CD14-positive monocyte (primary cell): ENCODE data around the gene TACC2. TPM values are rescaled to one million over a fixed set of nuclear protein-coding genes. Genes with fewer than 3 reads are reported as not detected.

Experiments
- DNase-seq, 3 donors: peaks; one replicate each; pipeline ENCODE4 v3.0.0-alpha.2; 2011 to 2022
- H2AFZ ChIP-seq: 2 replicates; pipeline ENCODE4 v1.6.0; 2012; ENCODE audit warnings: mild to moderate bottlenecking, low read depth, low read length, inconsistent platforms; ENCODE audit not compliant: insufficient read depth, poor library complexity, severe bottlenecking
- H3K27ac ChIP-seq, 2 donors: 1 replicate in 1 of 2; 2 replicates in 1 of 2; pipeline ENCODE4 v1.5.1; 2012 to 2013; ENCODE audit warnings: low read length in 2 of 2, control low read depth in 1 of 2, inconsistent platforms in 1 of 2, low read depth in 1 of 2, mild to moderate bottlenecking in 1 of 2
- H3K27me3 ChIP-seq, 2 donors: one replicate each; pipeline versions ENCODE4 v1.6.0 to v1.6.1; 2011 to 2013; ENCODE audit warnings: low read length in 2 of 2; ENCODE audit not compliant: control insufficient read depth in 2 of 2, insufficient read depth in 2 of 2
- H3K36me3 ChIP-seq, 2 donors: replicated peaks in 1 of 2; 1 replicate in 1 of 2; 2 replicates in 1 of 2; pipeline versions ENCODE4 v1.5.1 to v1.6.1; 2012 to 2013; ENCODE audit warnings: low read length in 2 of 2, control low read depth in 1 of 2, inconsistent platforms in 1 of 2, mild to moderate bottlenecking in 1 of 2; ENCODE audit not compliant: insufficient read depth in 2 of 2, control insufficient read depth in 1 of 2
- H3K4me1 ChIP-seq, 2 donors: 1 replicate in 1 of 2; 2 replicates in 1 of 2; pipeline versions ENCODE4 v1.5.1 to v1.6.1; 2012 to 2013; ENCODE audit warnings: low read length in 2 of 2, control low read depth in 1 of 2, inconsistent platforms in 1 of 2, mild to moderate bottlenecking in 1 of 2, moderate library complexity in 1 of 2; ENCODE audit not compliant: insufficient read depth in 2 of 2, control insufficient read depth in 1 of 2
- H3K4me2 ChIP-seq: replicated peaks from 2 replicates; pipeline ENCODE3; 2012; ENCODE audit warnings: low read length, moderate library complexity, mild to moderate bottlenecking; ENCODE audit not compliant: poor library complexity, severe bottlenecking; ENCODE audit errors: extremely low read depth
- H3K4me3 ChIP-seq, 3 experiments: fragments of 200-600 bp in 1 of 3; sonication (generic) in 1 of 3; replicated peaks in 1 of 3; 1 replicate in 2 of 3; 2 replicates in 1 of 3; pipeline ENCODE4 v1.5.1; 2011 to 2013; ENCODE audit warnings: low read length in 3 of 3, mild to moderate bottlenecking in 3 of 3, control low read depth in 2 of 3, low read depth in 2 of 3, inconsistent platforms in 1 of 3, moderate library complexity in 1 of 3
- H3K79me2 ChIP-seq: 2 replicates; pipeline ENCODE4 v1.6.0; 2012; ENCODE audit warnings: mild to moderate bottlenecking, control low read depth, inconsistent platforms, low read length, moderate library complexity; ENCODE audit not compliant: insufficient read depth
- H3K9ac ChIP-seq: 2 replicates; pipeline ENCODE4 v1.6.0; 2017; ENCODE audit warnings: low read length, mild to moderate bottlenecking; ENCODE audit not compliant: insufficient read depth, poor library complexity, severe bottlenecking
- H3K9me3 ChIP-seq, 2 donors: replicated peaks in 1 of 2; 1 replicate in 1 of 2; 2 replicates in 1 of 2; pipeline versions ENCODE4 v1.5.1 to v1.6.1; 2012 to 2013; ENCODE audit warnings: low read length in 2 of 2, control low read depth in 1 of 2; ENCODE audit not compliant: control insufficient read depth in 1 of 2, insufficient read depth in 1 of 2
- H4K20me1 ChIP-seq: 2 replicates; pipeline ENCODE4 v1.6.0; 2012; ENCODE audit warnings: mild to moderate bottlenecking, low read length, control low read depth, moderate library complexity; ENCODE audit not compliant: insufficient read depth
- H3K27ac Mint-ChIP-seq, 7 donors: one replicate each; pipeline ENCODE4 v1.8.0; 2020; ENCODE audit warnings: mild to moderate bottlenecking in 7 of 7, mixed read lengths in 7 of 7, moderate library complexity in 6 of 7, inconsistent platforms in 2 of 7
- H3K27me3 Mint-ChIP-seq, 3 donors: one replicate each; pipeline ENCODE4 v1.8.0; 2021 to 2022; ENCODE audit warnings: low read depth in 3 of 3, mild to moderate bottlenecking in 3 of 3, mixed read lengths in 3 of 3, moderate library complexity in 3 of 3, inconsistent platforms in 1 of 3
- H3K36me3 Mint-ChIP-seq, 2 donors: one replicate each; pipeline ENCODE4 v1.8.0; 2020; ENCODE audit warnings: mixed read lengths in 2 of 2, inconsistent platforms in 1 of 2, mild to moderate bottlenecking in 1 of 2
- H3K4me1 Mint-ChIP-seq: one replicate; pipeline ENCODE4 v1.8.0; 2020; ENCODE audit warnings: mild to moderate bottlenecking, mixed read lengths
- H3K4me3 Mint-ChIP-seq, 2 donors: one replicate each; pipeline ENCODE4 v1.8.0; 2020; ENCODE audit warnings: mild to moderate bottlenecking in 2 of 2, mixed read lengths in 2 of 2, moderate library complexity in 1 of 2
- H3K9me3 Mint-ChIP-seq, 7 donors: one replicate each; pipeline ENCODE4 v1.8.0; 2020 to 2022; ENCODE audit warnings: mixed read lengths in 7 of 7, mild to moderate bottlenecking in 6 of 7, moderate library complexity in 6 of 7, inconsistent platforms in 2 of 7
- CTCF ChIP-seq: fragments of 200-600 bp; IDR thresholded peaks from one replicate; pipeline ENCODE4 v1.8.0; 2022; ENCODE audit warnings: antibody characterized with exemption, mild to moderate bottlenecking
- WGBS: methylation state at CpG from one replicate; pipeline ENCODE4 v1.1.5; 2013; ENCODE audit warnings: missing lambda C conversion rate; ENCODE audit not compliant: insufficient coverage; 5-methylcytosine and 5-hydroxymethylcytosine counted together
- intact Hi-C, 2 donors: fragments of 100-400 bp; cut with micrococcal nuclease; formaldehyde crosslinking; loops; one replicate each; pipeline versions ENCODE4 v1.15.0 to v1.15.1; 2023
- polyA plus RNA-seq, 3 donors: library from polyadenylated mRNA; depleted of rRNA in 1 of 3; unstranded in 2 of 3; stranded (reverse) in 1 of 3; fragments of 300-500 nt in 2 of 3; fragments of >200 nt in 1 of 3; fragmentation: Illumina TruSeq in 2 of 3; gene quantifications; 1 replicate in 2 of 3; 2 replicates in 1 of 3; pipeline ENCODE4 v1.2.3, GENCODE V29; 2012 to 2021

Gene TACC2
- polyA plus RNA-seq, 3 donors = 0.03 TPM; not detected in 2

GRCh38 chr10:122253605-122254004, 264.6 kb downstream of the TACC2 start:
- no peaks in the 10 kb centered on the region for H3K4me1 Mint-ChIP-seq
- H3K4me1 ChIP-seq = no peaks in the 10 kb centered on the region
- 90% methylated on average over 2 of the region's 2 CpGs for WGBS
- no peak overlapping the region for H3K27ac Mint-ChIP-seq
- no peak for DNase-seq
- H3K4me3 ChIP-seq = no peak overlapping the region
- H3K4me2 ChIP-seq = no peak overlapping the region
- H2AFZ ChIP-seq = no peak overlapping the region
- H3K9ac ChIP-seq = no peak overlapping the region
- H4K20me1 ChIP-seq = no peaks in the 10 kb centered on the region
- peaks cover 0 to 1% (median 0%) of the 10 kb centered on the region in 7 donors for H3K9me3 Mint-ChIP-seq
- H3K36me3 Mint-ChIP-seq = no peaks in the 10 kb centered on the region
- no peak overlapping the region for H3K4me3 Mint-ChIP-seq
- H3K36me3 ChIP-seq = no peaks in the 10 kb centered on the region
- no peaks in the 10 kb centered on the region for H3K27me3 ChIP-seq
- peaks cover 2 to 10% (median 4%) of the 10 kb centered on the region in 3 donors for H3K27me3 Mint-ChIP-seq
- TF ChIP-seq CTCF = no peak
- no peaks in the 10 kb centered on the region for H3K79me2 ChIP-seq
- H3K9me3 ChIP-seq = no peaks in the 10 kb centered on the region
- intact Hi-C loops = no loop called here
- H3K27ac ChIP-seq = no peak overlapping the region

DNA sequence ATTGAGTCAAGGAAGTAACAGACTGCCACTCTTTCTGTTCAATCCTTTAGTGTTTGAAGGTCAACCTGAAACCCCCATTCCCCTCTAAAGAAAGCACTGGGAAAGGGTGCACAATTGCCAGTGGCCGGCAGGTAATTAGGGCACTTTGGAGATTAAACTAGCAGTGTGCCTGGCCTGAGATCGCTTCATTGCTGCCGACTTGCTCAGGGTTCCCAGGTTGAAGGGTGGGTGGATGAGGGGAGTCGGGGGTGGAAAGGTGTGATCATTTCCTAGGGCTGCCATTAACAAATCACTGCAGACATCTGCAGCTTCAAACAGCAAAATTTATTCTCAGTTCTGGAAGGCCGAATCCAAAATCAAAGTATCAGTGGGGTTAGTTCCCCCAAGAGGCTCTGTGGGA, 265.9 kb downstream of the TACC2 start:
- Histone ChIP-seq H3K4me2 (no peak overlapping the region), H3K4me1 (no peaks in the 10 kb centered on the region), H3K27ac (no peak overlapping the region), H3K4me3 (no peak overlapping the region), H4K20me1 (no peaks in the 10 kb centered on the region), H3K27me3 (no peaks in the 10 kb centered on the region), H3K9me3 (no peaks in the 10 kb centered on the region), H3K36me3 (no peaks in the 10 kb centered on the region), H2AFZ (no peak overlapping the region), H3K9ac (no peak overlapping the region), H3K79me2 (no peaks in the 10 kb centered on the region)
- no peaks in the 10 kb centered on the region for H3K4me1 Mint-ChIP-seq
- H3K27ac Mint-ChIP-seq = no peak overlapping the region
- intact Hi-C loops = no loop called here
- no peak overlapping the region for H3K4me3 Mint-ChIP-seq
- H3K27me3 Mint-ChIP-seq = peaks cover 2 to 10% (median 9%) of the 10 kb centered on the region in 3 donors
- no peak for TF ChIP-seq CTCF
- 83% methylated on average over 1 of the region's 5 CpGs for WGBS
- H3K9me3 Mint-ChIP-seq = peaks cover 0 to 1% (median 0%) of the 10 kb centered on the region in 7 donors
- DNase-seq = no peak
- no peaks in the 10 kb centered on the region for H3K36me3 Mint-ChIP-seq
